HG03135 (cell line): ENCODE results near the gene PUS1.
"Not testable (repeated sequence)": the region's sequence is repeated elsewhere in the genome, so short reads cannot be mapped to it uniquely, and the experiment has no call there.

Source experiments
- ATAC-seq: cut with Tn5 transposase; IDR thresholded peaks from one replicate; pipeline ENCODE4 v1.9.1; 2021; ENCODE audit warnings: mild to moderate bottlenecking, moderate library complexity; ENCODE audit not compliant: unreplicated experiment

The PUS1 gene

DNA sequence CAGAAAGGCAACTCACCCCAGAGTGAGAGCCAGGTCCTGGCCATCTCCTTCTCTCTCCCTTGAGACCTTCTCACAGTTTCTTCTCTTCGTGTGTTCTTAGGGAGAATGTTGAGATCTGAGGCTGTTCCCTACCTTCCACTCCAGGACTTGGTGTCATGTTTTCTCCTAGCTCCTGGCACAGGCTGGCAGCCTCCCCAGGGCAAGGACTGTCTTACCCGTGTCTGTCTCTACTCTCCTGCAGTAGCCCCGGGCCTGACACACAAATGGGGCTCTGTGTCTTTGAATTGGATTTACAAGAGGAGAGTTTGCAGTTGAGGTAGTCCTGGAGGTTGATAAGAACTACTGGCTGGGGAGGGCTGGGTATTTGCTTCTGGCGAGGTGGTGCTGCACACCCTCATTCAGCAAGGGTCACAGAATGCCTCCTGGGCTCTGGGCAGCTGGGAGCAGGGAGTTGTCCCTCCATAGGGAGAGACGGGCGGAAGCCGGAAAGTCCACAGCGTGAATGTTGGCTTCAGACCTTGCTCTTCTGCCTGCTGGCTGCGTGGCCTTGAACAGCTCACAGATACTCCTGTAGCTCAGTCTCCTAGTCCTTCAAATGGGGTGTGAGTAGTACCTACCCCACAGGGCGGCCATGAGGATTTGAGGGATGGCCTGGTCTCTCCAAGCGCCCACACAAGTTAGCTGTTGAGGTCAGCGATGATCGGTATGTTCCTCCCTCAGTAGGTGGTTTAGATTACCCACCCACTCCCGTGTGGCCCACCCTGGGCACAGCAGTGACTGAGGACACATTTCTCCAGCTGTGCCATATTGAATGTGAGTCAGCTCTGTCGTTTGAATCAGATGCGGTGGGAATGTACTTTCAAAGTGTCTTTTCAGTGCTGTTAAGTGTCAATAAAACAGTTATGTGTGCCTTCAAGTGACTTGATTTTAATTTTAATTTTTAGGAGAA is 30.8 kb downstream of the PUS1 start:
- no peak for ATAC-seq

DNA sequence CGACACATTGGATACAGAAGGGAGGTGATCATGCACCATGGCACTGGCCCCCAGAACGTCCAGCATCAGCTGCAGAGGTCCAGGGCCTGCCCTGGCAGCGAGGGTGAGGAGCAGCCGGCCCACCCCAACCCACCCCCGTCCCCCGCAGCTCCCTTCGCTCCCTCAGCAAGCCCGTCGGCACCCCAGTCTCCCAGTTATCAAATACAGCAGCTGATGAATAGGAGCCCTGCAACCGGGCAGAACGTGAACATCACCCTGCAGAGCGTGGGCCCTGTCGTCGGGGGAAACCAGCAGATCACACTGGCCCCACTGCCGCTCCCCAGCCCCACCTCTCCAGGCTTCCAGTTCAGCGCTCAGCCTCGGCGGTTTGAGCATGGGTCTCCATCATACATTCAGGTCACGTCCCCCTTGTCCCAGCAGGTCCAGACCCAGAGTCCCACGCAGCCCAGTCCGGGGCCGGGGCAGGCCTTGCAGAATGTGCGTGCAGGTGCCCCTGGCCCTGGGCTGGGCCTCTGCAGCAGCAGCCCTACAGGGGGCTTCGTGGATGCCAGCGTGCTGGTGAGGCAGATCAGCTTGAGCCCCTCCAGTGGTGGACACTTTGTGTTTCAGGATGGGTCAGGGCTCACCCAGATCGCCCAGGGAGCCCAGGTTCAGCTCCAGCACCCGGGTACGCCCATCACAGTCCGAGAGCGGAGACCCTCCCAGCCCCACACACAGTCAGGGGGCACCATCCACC is 31.7 kb downstream of the PUS1 start:
- not testable (repeated sequence) for ATAC-seq

DNA sequence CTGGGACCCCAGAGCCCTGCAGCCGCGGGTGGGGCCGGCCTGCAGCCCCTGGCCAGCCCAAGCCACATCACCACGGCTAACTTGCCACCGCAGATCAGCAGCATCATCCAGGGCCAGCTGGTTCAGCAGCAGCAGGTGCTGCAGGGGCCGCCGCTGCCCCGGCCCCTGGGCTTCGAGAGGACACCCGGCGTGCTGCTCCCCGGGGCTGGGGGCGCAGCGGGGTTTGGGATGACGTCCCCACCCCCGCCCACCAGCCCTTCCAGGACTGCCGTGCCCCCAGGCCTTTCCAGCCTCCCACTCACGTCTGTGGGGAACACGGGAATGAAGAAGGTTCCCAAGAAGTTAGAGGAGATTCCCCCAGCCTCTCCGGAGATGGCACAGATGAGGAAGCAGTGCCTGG is 32.3 kb downstream of the PUS1 start:
- ATAC-seq = not testable (repeated sequence)

DNA sequence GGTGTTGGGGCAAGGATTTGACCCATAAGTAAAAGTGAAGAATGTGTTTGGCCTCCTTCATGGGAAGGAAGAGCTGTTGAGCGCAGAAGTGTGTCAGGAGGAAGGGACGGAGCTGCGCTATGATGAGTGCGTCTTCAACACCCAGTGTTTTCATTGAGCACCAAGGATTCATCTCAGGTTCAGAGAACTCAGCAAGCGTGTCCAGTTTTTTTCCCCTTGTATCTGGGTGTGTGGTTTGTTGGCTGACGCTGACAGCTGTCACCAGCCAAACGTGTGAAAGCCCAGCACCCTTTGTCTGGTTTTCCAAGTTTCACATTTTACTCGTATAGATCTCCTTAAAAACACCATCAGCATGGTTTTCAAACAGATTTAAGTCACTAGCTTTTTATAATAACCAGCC is 33.0 kb downstream of the PUS1 start:
- ATAC-seq = no peak

DNA sequence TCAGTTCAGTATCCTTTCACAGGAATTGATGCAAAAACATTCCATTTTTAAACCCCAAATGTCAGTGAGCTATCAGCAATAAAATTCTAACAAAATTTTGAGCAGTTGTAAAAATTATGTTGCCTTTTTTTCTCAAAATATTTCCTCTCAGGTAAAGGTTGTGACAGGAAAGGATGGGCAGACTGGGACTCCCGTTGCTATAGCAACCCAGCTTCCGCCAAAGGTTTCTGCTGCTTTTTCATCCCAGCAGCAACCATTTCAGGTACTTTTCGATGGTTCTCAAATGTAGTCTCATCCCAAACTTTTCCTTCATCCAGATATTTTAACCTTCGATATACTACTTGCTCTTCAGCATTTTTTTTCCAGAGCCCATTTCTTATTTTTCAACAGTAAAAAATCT is 34.3 kb downstream of the PUS1 start:
- no peak for ATAC-seq

DNA sequence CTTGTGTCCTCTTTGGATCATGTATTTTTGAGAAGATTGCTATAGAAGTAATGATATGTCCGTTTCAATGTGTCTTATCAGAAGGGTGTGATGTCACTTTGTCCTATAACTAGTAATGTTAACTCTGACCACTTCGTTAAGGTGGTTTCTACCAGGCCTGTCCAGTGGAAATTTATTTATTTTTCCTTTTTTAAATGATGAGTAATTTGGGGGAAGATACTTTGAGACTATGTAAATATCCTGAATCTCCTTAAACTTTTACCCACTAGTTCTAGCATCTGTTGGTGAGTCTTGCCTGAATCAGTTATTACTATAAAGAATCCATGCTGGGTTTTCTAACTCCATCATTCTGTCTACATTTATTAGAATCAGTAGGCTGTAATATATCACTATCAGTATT is 36.0 kb downstream of the PUS1 start:
- no peak for ATAC-seq

DNA sequence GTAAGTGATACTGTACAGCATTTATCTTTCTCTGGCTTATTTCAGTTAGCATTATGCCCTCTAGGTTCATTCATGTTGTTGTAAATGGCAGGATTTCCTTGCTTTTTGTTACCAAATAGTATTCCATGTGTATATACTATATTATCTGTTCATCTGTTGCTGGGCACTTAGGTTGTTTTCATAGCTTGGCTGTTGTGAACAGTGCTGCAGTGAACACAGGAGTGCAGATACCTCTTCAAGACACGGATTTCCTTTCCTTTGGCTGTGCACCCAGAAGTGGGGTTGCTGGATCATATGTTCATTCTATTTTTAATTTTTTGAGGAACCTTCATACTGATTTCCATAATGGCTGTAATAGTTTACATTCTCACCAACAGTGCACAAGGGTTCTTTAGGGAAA is 42.1 kb downstream of the PUS1 start:
- no peak for ATAC-seq

DNA sequence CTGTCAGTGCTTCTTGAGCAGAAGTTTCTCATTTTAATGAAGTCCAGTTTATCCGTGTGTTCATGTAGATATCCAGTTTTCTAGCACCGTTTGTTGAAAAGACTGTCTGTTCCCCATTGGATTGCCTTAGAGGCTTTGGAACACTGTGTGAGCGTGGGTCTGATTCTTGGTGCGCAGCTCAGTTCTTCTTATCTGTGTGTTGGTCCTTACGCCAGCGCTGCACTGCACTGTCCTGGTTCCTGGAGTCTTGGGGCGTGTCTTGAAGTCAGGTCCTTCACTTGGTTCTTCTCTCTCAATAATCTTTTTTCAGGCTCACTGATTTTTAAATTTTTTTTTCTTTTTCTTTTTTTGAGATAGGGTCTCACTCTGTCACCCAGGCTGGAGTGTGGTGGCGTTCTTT is 46.2 kb downstream of the PUS1 start:
- ATAC-seq = no peak

DNA sequence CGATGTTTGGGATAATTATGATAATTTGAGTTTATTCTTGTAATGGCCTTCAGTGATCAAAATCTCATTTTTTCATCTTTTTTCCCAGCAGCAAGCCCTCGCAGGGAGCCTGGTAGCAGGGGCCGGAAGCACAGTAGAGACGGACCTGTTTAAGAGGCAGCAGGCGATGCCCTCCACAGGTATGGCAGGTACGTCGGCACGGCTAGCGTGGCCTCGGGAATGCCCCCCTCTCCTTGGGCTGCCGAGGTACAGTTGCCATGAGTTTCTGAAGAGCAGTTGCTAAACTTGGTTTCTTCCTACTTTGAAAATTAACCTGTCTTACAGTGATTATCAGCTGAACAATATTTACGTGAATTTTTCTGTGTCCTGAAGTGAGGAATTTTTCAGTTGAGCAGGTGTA is 50.5 kb downstream of the PUS1 start:
- ATAC-seq = no peak

DNA sequence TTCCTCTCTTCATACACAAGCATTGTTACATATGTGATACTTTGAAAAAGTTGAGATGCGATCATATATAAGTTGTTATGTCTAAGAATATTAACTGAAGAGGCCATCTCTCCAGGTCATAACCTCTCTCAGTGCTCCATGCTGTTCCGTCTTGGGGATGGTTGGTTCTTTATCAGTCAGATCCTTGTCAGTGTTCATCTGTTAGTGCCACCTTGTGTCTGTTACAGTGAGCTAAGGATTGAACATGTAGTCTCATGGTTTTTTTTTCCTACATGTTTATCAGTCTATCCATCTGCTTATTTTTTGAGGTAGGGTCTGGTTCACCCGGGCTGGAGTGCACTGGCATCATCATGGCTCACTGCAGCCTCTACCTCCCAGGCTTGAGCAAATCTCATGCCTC is 51.2 kb downstream of the PUS1 start:
- no peak for ATAC-seq

DNA sequence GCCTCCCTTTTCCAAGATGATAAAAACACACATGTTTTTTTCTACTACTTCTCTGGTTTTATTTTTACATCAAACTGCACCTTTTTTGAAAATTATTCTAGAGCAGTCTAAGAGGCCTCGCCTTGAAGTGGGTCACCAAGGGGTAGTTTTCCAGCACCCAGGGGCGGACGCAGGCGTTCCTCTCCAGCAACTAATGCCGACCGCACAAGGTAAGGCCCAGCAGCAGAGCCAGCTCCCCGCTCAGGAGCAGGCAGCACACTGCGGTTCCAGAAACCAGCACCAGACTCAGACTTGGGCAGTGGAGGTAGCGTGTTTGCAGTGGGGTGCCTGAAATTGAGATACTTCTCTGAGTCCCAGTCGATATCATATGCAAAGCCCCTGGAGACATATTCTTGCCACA is 52.3 kb downstream of the PUS1 start:
- ATAC-seq = no peak

DNA sequence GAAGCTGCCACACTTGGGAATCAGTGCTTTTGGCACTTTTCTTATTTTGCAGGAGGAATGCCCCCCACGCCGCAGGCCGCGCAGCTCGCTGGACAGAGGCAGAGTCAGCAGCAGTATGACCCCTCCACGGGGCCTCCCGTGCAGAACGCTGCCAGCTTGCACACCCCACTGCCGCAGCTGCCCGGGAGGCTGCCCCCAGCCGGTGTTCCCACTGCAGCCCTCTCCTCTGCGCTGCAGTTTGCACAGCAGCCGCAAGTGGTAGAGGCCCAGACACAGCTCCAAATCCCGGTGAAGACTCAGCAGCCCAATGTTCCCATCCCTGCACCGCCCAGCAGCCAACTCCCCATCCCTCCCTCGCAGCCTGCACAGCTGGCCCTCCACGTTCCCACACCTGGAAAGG is 53.0 kb downstream of the PUS1 start:
- ATAC-seq = no peak

DNA sequence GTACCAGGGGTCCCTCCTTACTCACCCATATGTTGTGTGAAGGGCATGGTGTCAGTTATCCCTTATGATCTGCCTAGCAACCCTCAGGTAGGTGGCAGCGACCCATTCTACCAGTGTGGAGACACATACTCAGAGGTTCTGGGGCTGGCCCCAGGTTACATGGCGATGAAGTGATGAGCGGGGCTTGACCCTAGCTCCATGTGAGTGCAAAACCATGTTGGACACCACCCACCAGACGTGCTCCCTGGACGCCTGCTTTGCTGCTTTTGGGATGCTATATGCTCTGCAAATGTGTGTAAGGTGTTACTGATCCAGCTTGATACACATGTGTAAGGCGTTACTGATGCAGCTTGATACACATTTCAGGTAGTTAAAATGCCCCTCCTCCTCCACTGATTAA is 54.0 kb downstream of the PUS1 start:
- no peak for ATAC-seq

DNA sequence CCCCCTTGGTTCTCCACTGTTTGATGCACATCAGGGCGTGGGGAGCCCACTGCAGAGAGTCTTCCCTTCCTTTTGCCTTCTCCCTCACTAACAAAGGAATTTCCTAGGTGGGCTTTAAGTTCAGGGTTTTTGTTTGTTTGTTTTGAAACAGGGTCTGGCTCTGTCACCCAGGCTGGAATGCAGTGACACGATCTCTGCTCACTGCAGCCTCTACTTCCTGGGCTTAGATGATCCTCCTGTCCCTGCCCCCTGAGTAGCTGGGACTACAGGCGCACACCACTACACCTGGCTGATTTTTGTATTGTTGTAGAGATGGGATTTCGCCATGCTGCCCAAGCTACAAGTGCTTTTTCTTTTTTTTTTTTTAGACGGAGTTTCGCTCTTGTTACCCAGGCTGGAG is 54.5 kb downstream of the PUS1 start:
- ATAC-seq = no peak

DNA sequence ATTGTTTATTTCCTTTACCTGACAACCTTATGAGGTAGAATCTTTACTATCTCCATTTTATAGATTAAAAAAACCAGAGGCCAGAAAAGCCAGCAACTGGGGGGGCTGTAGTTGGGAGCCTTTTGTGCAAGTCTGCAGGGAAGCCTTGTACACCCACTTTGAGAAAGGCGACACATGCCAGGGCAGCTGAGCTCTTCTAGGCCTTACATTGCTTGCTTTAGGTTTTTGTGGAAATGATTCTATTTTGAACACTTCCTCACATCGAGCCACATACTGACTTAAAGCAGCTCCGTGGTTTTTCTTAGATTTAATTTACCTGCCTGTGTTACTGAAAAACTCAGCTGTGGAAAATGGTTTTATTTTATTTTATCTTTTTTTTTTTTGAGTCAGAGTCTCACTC is 55.3 kb downstream of the PUS1 start:
- no peak for ATAC-seq

DNA sequence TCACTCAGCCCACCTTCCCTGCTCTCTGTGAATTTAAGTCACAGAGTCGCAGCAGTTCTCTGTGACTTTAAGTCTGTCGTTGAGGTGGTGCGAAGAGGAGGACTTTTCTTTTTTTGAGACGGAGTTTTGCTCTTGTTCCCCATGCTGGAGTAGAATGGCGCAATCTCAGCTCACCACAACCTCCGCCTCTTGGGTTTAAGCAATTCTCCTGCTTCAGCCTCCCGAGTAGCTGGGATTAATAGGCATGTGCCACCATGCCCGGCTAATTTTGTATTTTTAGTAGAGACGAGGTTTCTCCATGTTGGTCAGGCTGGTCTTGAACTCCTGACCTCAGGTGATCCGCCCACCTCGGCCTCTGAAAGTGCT is 56.4 kb downstream of the PUS1 start:
- ATAC-seq = not testable (repeated sequence)

DNA sequence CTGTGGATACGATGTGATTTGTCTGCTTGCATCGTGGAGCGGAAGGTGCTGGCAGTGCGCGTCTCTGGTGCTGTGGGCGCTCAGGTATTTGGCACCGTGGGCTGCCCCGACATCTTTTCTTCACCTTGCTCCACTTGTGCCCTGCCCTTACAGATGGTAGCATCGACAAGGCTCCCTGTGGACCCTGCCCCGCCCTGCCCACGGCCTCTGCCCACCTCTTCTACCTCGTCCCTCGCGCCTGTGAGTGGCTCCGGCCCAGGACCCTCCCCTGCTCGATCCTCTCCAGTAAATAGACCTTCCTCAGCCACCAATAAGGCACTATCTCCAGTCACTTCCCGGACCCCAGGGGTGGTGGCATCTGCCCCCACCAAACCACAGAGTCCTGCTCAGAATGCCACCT is 57.3 kb downstream of the PUS1 start:
- ATAC-seq = no peak

DNA sequence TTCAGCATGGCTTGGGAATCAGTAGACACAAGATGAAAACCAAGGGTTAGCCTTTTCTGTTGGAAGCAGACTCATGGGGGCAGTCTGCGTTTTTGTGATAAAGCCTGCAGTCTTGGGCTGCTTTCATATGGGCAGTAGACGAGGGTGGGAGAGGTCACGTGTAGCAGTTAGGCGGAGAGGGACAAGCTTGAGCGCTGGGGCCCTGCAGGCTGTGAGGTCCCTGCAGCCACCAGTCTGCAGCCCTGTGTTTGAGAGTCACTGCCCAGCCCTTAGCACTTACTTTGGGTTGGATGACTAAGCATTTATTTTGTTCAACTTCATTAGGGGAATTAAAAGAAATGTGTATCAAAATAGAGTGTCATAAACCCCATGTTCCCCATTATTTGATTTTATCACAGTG is 57.8 kb downstream of the PUS1 start:
- ATAC-seq = no peak

DNA sequence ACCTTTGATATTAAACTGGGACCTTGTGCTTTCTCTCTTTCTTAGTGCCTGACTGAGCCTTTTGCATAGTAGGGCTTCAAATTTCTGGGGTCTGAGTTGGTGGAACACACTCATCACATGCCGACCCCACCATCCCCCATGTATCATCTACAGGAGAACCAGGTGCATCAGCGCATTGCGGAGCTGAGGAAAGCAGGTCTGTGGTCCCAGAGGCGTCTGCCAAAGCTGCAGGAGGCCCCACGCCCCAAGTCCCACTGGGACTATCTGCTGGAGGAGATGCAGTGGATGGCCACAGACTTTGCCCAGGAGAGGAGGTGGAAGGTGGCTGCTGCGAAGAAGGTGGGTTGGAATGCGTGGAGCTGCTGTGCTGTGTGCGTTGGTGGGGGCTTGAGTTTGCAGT is 58.5 kb downstream of the PUS1 start:
- no peak for ATAC-seq

DNA sequence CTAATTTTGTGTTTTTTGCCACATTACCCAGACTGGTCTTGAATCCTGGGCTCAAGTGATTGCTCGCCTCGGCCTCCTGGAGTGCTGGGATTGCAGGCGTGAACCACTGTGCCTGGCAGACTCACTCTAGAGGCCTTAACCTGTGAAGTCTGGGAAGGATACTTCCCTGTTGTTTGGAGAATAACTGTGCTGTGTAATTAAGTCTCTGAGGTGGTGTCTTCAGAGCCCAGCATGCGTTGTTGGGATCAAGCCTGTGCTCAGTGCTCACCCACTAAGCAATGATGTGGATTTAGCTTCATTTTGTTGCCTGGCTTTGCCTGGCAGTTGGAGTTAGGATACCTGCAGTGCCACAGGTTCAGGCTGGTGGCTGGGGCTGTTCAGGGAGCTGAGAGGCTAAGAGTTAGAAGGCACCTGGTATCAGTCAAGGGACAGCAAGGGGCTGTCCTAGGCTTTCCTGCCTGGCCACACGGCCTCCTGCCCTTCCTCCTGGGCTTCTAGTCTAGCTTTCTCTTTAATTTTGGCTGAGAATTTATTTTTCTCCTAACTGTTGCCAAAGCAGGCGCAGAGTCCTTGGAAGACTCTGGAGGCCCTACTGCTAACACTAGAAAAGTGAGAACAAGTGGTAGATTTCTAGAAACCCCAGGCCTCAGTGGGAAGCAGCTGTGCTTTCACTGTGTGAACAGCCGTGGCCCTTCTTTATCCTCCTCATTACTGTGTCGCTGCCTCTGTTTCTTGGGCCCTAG is 59.1 kb downstream of the PUS1 start:
- ATAC-seq = no peak

DNA sequence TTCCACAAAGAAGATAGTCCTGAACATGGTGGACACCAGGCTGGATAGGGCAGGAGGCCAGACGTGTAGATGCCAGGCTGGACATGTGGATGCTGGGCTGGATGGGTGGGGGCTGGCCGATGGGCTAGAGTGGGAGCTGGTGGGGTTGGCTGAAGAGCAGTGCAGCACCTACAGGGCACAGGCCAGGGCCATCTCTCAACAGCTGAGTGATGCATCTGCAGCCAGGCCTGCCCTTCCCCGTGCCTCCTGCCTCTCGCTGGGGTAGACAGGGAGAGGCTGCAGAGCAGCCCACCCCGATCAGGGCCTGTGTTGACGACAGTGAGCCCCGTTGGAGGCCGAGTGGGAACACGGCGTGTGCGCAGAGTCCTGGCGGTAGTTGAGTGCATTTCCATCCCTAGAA is 59.9 kb downstream of the PUS1 start:
- ATAC-seq = no peak
